ENCODE data around the gene SLC16A11. TPM values are rescaled to one million over a fixed set of nuclear protein-coding genes. Genes with fewer than 3 reads are reported as not detected.

Gene SLC16A11, protein sequence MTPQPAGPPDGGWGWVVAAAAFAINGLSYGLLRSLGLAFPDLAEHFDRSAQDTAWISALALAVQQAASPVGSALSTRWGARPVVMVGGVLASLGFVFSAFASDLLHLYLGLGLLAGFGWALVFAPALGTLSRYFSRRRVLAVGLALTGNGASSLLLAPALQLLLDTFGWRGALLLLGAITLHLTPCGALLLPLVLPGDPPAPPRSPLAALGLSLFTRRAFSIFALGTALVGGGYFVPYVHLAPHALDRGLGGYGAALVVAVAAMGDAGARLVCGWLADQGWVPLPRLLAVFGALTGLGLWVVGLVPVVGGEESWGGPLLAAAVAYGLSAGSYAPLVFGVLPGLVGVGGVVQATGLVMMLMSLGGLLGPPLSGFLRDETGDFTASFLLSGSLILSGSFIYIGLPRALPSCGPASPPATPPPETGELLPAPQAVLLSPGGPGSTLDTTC
- not detected in 2 replicates for polyA plus RNA-seq

GRCh38 chr17:7043497-7044198, at the start of gene SLC16A11:
SLC16A11 (minus strand) TSS chr17:7044092; CDS start chr17:7043513, 579 bp downstream.

GRCh38 chr17:7079581-7080455, 35.9 kb upstream of the SLC16A11 start, which contains the start of gene CLEC10A:
CLEC10A (minus strand) TSS chr17:7080251; CDS start chr17:7078812, 1,439 bp downstream.

GRCh38 chr17:7035591-7036368, 8.1 kb downstream of the SLC16A11 start, which contains the start of gene SLC16A13:
SLC16A13 (plus strand) TSS chr17:7036015; CDS start chr17:7036383, 368 bp downstream.

DNA sequence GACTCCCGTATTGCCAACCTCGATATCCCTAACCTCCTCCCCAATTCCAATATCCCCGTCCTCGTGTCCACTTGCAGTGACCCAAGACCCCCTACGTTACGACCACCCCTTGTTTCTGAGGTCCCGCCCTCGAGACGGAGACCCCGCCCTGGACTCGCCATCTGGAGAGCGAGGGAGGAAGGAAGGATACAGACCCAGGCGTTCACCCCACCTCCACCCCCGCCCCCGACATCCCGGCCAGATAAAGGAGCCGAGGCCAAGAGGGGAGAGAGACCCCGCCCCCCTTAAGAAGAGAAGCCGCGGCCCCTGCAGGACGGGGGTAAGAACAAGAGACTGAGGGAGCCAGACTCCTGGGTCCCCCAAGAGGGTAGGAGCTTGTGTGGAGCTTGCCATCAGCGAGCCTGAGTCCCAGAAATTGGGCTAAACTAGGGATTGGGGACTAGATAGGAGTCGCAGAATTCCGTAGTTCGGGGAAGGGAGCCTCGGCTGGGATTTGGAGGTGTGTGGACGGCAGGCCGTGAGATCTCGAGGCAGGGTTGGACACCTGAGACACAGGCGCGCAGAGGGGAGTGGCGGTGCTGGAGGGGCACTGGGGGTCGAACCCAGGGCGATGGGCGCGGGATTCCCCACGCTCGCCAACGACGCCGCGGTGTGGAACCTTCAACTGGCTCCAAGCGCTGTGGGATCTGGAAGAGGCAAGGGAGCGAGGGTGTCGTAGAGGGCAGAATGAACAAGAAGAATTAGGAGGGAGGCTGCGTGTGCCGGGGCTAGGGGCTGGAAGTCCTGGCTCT, 20.9 kb downstream of the SLC16A11 start, which contains the start of gene BCL6B:
Gene BCL6B (plus strand): TSS at position 270 of the 791 bp plus-strand sequence. CDS start 622 bp downstream, outside the sequence.

GRCh38 chr17:6995500-6996255, 48.2 kb downstream of the SLC16A11 start, which contains the start of gene ALOX12:
ALOX12 (plus strand) TSS chr17:6996049; CDS start chr17:6996118, 69 bp downstream.

Other genes with a start within 250 kb of the SLC16A11 start
- gene TEKT1, start 212.4 kb downstream of the SLC16A11 start, polyA plus RNA-seq: not detected in 2 replicates
- 0.82 and 1.0 TPM in 2 replicates for gene ALOX12, start 48.0 kb downstream of the SLC16A11 start, polyA plus RNA-seq
- 1,120 and 1,190 TPM in 2 replicates for gene RNASEK, start 31.5 kb downstream of the SLC16A11 start, polyA plus RNA-seq
- not detected in 2 replicates for gene BCL6B, start 21.0 kb downstream of the SLC16A11 start, polyA plus RNA-seq
- not detected in 2 replicates for gene SLC16A13, start 8.1 kb downstream of the SLC16A11 start, polyA plus RNA-seq
- gene CLEC10A, start 36.2 kb upstream of the SLC16A11 start, polyA plus RNA-seq: not detected in 2 replicates
- gene ASGR2, start 70.7 kb upstream of the SLC16A11 start, polyA plus RNA-seq: 0.57 and 4.5 TPM in 2 replicates
- gene ASGR1, start 135.3 kb upstream of the SLC16A11 start, polyA plus RNA-seq: 1.7 and 5.0 TPM in 2 replicates
- 1.7 and 3.0 TPM in 2 replicates for gene DLG4, start 175.7 kb upstream of the SLC16A11 start, polyA plus RNA-seq
- 50.1 and 52.5 TPM in 2 replicates for gene ACADVL, start 175.8 kb upstream of the SLC16A11 start, polyA plus RNA-seq
- 0.91 and 1.8 TPM in 2 replicates for gene DVL2, start 190.4 kb upstream of the SLC16A11 start, polyA plus RNA-seq
- 8.9 and 12.1 TPM in 2 replicates for gene PHF23, start 195.4 kb upstream of the SLC16A11 start, polyA plus RNA-seq
- gene GABARAP, start 198.4 kb upstream of the SLC16A11 start, polyA plus RNA-seq: 235 and 613 TPM in 2 replicates
- gene CTDNEP1, start 207.6 kb upstream of the SLC16A11 start, polyA plus RNA-seq: 9.3 and 15.5 TPM in 2 replicates
- gene ELP5, start 208.1 kb upstream of the SLC16A11 start, polyA plus RNA-seq: 15.8 and 16.6 TPM in 2 replicates
- not detected in 2 replicates for gene CLDN7, start 218.4 kb upstream of the SLC16A11 start, polyA plus RNA-seq
- not detected in 2 replicates for gene SLC2A4, start 237.6 kb upstream of the SLC16A11 start, polyA plus RNA-seq